ENCODE measurements around the gene GMDS. TPM values are rescaled to one million over a fixed set of nuclear protein-coding genes. Genes with fewer than 3 reads are reported as not detected.
A peak's percentile ranks its signal among the peaks of the same experiment; 100 is the strongest.

The GMDS gene
- total RNA-seq, 2 donors from 2014 or later = 25.4 to 29.5 TPM

DNA sequence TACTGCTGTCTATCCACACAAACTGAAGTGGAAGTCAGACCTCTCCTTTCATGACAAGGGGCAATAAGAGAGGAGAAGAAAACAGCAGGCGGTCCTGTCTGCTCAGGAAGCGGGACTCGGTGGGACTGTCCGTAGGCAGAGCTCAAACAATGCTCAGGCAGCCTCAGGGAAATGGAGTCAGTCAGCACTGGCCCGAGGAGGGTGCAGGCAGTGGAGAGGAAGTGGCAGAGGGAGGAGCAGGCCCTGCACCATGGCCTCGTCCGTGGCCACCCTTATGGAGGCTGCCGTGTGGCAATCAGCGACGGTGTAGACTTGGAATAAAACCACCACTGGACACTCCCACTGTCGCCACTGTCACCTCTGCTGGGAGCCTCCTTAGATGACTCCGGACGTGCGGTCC, 616.1 kb downstream of the GMDS start:
- H3K4me3 Mint-ChIP-seq = no peak overlapping the region

DNA sequence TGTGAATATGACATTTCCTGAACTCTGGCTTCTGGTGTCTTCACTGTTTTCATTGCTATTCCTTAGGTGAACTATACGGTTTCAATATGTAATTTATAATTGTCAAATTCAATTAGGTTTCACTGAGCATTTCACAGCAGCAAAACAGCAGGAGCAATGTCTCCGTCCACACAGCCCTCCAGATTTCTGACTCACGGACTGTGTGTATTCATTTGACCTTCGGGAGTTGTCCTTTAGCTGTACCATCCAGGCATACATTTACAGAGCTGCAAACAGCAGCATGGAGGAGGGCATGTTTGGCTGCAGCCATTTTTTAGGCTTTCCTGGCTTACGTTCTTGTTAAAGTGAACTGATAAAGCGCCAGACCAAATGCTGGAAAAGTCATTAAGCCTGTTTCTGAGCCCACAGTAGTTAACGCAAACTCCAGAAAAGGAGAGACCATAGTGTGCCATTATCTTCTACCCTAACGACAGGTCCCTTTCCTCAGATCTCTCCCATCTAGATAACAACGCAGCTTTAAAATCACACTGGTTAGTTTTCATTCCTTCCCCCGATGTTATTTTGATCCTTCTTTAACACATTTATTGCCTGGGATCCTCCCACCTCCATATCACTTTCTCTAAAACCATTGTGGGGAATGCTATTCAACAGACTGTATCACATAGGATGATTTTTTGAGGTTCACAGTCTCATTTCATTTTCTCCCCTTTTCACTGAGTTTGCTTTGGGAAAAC, 617.4 kb downstream of the GMDS start:
- peak overlapping the region; percentile 2 for H3K4me3 ChIP-seq (ENCODE audit: low read length)
- Mint-ChIP-seq H3K9me3 (no peaks in the 10 kb centered on the region), H3K27ac (no peak overlapping the region), H3K27me3 (ENCODE audit: insufficient read depth) (peaks cover 64% of the 10 kb centered on the region), H3K4me1 (peaks cover 20% of the 10 kb centered on the region), H3K4me3 (no peak overlapping the region), H3K36me3 (ENCODE audit: low read depth) (no peaks in the 10 kb centered on the region)
- 44 to 66% methylated on average over 10 of the region's 10 CpGs for WGBS, 2 experiments (ENCODE audit: insufficient coverage in 1 of 2, insufficient read length in 1 of 2)
- DNase-seq = no peak
- H3K9ac ChIP-seq (ENCODE audit: extremely low read depth, low read length, poor library complexity, severe bottlenecking) = no peak overlapping the region
- no peaks in the 10 kb centered on the region for H3K9me3 ChIP-seq (ENCODE audit: control insufficient read depth, low read length)
- no peak for TF ChIP-seq CTCF (conservative IDR thresholded peaks at IDR 0.05)
- no peak overlapping the region for H3K27ac ChIP-seq (ENCODE audit: low read depth, low read length)
- peaks cover 53% of the 10 kb centered on the region for H3K27me3 ChIP-seq (ENCODE audit: control insufficient read depth, insufficient read depth, low read length, poor library complexity, severe bottlenecking)
- H3K4me1 ChIP-seq (ENCODE audit: control insufficient read depth, insufficient read depth, low read length) = peaks cover 18% of the 10 kb centered on the region
- no peaks in the 10 kb centered on the region for H3K36me3 ChIP-seq (ENCODE audit: control insufficient read depth, insufficient read depth, low read length)

More for the DNA sequence above, 616.1 kb downstream of the GMDS start:
- Histone ChIP-seq H3K27me3 (ENCODE audit: control insufficient read depth, insufficient read depth, low read length, poor library complexity, severe bottlenecking) (peaks cover 39% of the 10 kb centered on the region), H3K9ac (ENCODE audit: extremely low read depth, low read length, poor library complexity, severe bottlenecking) (no peak overlapping the region), H3K9me3 (ENCODE audit: control insufficient read depth, low read length) (no peaks in the 10 kb centered on the region), H3K4me1 (ENCODE audit: control insufficient read depth, insufficient read depth, low read length) (peaks cover 13% of the 10 kb centered on the region), H3K36me3 (ENCODE audit: control insufficient read depth, insufficient read depth, low read length) (no peaks in the 10 kb centered on the region), H3K27ac (ENCODE audit: low read depth, low read length) (no peak overlapping the region), H3K4me3 (ENCODE audit: low read length) (no peak overlapping the region)
- WGBS, 2 experiments (ENCODE audit: insufficient coverage in 1 of 2, insufficient read length in 1 of 2) = 59 to 91% methylated on average over 8 to 14 of the region's 14 CpGs
- Mint-ChIP-seq H3K9me3 (no peaks in the 10 kb centered on the region), H3K27me3 (ENCODE audit: insufficient read depth) (peaks cover 54% of the 10 kb centered on the region), H3K4me1 (peaks cover 14% of the 10 kb centered on the region), H3K27ac (no peak overlapping the region), H3K36me3 (ENCODE audit: low read depth) (no peaks in the 10 kb centered on the region)
- TF ChIP-seq CTCF (conservative IDR thresholded peaks at IDR 0.05) = no peak
- DNase-seq = no peak

DNA sequence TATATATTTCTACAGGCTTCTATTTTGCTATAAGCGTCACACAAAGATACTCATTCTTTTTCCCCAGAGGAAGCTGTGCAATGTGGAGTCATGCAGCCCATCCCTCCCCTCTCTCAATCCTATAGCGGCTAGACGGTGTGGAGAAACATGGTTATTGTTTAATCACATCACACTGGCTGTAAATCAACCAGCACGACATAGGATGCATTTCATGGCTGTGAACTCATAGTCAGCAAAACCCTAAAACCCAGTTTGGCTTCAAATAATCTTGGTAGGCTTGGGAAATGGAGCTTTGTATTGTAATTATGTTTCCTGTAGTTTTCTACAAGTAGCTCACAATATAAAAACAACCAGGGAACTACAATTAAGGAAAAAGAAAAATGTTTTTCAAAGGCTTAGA, 618.9 kb downstream of the GMDS start:
- Histone ChIP-seq H3K4me3 (ENCODE audit: low read length) (no peak overlapping the region), H3K36me3 (ENCODE audit: control insufficient read depth, insufficient read depth, low read length) (no peaks in the 10 kb centered on the region), H3K9me3 (ENCODE audit: control insufficient read depth, low read length) (no peaks in the 10 kb centered on the region), H3K9ac (ENCODE audit: extremely low read depth, low read length, poor library complexity, severe bottlenecking) (no peak overlapping the region), H3K27me3 (ENCODE audit: control insufficient read depth, insufficient read depth, low read length, poor library complexity, severe bottlenecking) (peaks cover 68% of the 10 kb centered on the region), H3K4me1 (ENCODE audit: control insufficient read depth, insufficient read depth, low read length) (peaks cover 18% of the 10 kb centered on the region), H3K27ac (ENCODE audit: low read depth, low read length) (no peak overlapping the region)
- peaks cover 79% of the 10 kb centered on the region for H3K27me3 Mint-ChIP-seq (ENCODE audit: insufficient read depth)
- H3K36me3 Mint-ChIP-seq (ENCODE audit: low read depth) = peaks cover 12% of the 10 kb centered on the region
- no peak for TF ChIP-seq CTCF (conservative IDR thresholded peaks at IDR 0.05)
- no peak overlapping the region for H3K4me3 Mint-ChIP-seq
- no peaks in the 10 kb centered on the region for H3K9me3 Mint-ChIP-seq
- peaks cover 20% of the 10 kb centered on the region for H3K4me1 Mint-ChIP-seq
- no peak for DNase-seq
- 64 to 67% methylated on average over 1 to 4 of the region's 4 CpGs for WGBS, 2 experiments (ENCODE audit: insufficient coverage in 1 of 2, insufficient read length in 1 of 2)
- H3K27ac Mint-ChIP-seq = no peak overlapping the region

Data from endodermal cell (in vitro differentiated cells).